GM18858 (cell line): Measurements from ENCODE around the gene SCP2.

Experiments
- ATAC-seq: cut with Tn5 transposase; IDR thresholded peaks from one replicate; pipeline ENCODE4 v1.9.1; 2021; ENCODE audit not compliant: unreplicated experiment

SCP2 gene

GRCh38 chr1:53031732-53032131, 104.7 kb downstream of the SCP2 start:
- ATAC-seq: no peak

DNA sequence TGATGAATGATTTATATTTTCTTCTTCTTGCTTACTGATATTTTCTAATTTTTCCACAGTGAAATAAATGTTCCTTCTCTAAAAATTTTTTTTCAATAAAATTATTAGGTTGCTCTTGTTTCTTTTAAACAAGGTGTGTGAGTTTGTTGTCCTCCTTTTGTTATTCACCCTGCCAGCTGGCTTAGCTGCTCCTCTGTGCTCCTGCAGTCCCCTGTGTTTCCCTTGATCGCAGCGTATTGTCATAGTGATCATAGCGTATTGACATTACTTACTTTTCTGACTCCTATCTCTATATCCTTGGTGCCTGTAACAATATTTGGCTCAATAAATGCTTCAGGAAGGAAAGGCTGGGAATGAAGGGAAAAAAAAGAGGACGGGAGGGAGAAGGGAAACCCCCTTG, 110.1 kb downstream of the SCP2 start:
- ATAC-seq: no peak

DNA sequence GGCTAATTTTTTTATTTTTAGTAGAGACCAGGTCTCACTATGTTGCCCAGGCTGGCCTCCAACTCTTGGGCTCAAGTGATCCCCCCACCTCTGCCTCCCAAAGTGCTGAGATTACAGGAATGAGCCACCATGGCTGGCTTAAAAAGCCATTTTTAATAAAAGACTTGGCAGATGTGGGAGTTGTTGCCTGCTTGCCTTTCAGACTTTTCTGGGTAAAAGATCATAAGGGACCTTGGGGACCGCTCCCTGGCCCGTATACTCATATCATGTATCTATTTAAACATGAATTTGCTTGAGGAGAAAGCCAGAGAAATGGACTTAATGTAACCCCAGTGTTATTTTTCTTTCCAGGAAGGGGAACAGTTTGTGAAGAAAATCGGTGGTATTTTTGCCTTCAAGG, 111.5 kb downstream of the SCP2 start:
- no peak for ATAC-seq

DNA sequence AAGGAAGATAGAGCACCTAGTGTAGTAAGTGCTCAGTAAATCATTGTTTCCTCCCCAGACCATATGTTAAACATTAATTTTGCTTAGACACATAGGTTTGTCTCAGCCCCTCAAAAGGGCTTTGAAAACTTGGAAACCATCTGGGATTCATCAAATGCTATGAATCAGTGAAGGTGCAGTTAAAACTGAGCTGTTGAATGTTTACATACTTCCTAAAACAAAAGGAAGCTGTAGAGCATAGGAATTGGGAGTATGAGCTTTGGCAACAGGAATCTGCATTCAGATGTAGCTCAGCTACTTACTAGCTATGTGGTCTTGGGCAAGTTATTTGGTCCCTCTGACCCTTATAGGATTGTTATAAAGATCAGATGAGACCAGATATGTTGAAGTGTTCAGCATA, 116.2 kb downstream of the SCP2 start:
- ATAC-seq: no peak

GRCh38 chr1:53044926-53045325, 117.8 kb downstream of the SCP2 start:
- no peak for ATAC-seq

DNA sequence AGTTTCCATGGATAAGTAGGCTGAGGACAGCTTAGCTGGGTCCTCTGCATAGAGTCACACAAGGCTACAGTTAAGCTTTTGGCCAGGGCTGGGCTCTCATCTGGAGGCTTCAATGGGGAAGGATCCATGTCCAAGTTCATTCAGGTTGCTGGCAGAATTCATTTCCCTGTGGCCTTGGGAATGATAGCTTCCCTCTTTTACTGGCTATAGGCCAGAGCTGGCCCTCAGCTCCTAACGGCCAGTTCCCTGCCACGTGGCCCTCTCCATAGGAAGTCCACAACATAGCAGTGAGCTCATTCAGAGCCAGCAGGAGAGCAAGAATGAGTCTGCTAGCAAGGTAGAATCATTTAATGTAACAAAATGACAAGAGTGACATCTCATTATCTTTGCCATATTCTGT, 119.9 kb downstream of the SCP2 start:
- ATAC-seq: no peak

- no peak for ATAC-seq
Measured at GRCh38 chr1:53047737-53048736, 121.0 kb downstream of the SCP2 start.

- no peak for ATAC-seq
Measured at GRCh38 chr1:53048960-53049573, 122.0 kb downstream of the SCP2 start.

DNA sequence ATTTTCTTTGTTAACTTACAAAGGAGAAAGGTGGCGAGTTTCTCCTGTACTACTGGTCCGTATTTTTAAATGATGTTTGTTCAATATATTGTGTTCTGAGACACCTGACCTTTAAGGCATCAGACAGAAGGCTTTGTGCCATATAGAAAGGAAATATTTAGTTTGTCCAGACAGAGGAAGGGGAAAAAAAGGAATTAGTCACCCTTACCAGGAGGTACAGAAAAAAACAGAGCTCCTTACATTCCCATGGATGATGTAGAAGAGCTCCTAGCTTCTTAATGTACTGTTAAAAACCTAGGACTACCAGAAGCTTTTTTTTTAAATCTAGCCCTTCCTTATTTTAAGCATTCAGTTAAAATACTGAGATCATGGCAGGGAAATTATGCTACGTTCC, 122.5 kb downstream of the SCP2 start:
- ATAC-seq: no peak

GRCh38 chr1:53050310-53050709, 123.2 kb downstream of the SCP2 start:
- no peak for ATAC-seq

- no peak for ATAC-seq
Measured at GRCh38 chr1:53051676-53052075, 124.6 kb downstream of the SCP2 start.

GRCh38 chr1:53057127-53057526, 130.1 kb downstream of the SCP2 start:
- ATAC-seq: no peak

GRCh38 chr1:53060579-53060978, 133.5 kb downstream of the SCP2 start:
- ATAC-seq: no peak

DNA sequence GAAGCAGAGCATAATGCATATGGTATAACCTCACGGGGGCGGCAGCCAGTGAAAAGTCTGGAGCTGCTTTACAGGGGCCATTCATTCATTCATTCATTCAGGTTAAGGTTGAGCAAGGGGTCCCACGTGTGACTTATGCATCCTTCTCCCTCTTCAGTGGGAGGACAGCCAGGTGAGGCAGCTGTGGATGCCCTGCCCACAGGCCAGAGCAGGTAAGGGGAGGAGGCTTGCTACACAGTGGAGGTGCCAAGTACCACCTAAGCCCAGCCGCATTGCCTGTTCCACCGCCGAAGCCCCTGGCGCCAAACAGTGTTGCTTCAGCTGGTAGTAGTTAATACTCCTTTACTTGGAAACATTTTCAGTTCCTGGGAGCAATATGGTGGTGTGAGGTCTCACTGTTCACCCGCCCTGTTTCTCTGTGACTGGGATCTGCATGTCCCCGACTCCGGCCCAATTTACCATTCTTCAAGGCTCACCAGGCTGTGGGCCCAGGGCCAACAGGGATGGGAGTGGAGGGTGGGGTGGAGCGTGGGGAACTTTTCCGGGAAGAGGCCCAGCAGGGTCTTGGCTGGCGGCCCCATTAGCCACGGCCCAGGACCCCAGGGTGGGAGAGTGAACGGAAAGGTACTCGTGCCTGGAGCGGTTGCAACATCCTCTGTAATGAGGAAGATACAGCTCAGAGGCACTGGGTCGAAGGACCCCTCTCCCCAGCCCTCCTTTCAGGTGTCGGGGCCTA, 134.2 kb downstream of the SCP2 start:
- no peak for ATAC-seq

DNA sequence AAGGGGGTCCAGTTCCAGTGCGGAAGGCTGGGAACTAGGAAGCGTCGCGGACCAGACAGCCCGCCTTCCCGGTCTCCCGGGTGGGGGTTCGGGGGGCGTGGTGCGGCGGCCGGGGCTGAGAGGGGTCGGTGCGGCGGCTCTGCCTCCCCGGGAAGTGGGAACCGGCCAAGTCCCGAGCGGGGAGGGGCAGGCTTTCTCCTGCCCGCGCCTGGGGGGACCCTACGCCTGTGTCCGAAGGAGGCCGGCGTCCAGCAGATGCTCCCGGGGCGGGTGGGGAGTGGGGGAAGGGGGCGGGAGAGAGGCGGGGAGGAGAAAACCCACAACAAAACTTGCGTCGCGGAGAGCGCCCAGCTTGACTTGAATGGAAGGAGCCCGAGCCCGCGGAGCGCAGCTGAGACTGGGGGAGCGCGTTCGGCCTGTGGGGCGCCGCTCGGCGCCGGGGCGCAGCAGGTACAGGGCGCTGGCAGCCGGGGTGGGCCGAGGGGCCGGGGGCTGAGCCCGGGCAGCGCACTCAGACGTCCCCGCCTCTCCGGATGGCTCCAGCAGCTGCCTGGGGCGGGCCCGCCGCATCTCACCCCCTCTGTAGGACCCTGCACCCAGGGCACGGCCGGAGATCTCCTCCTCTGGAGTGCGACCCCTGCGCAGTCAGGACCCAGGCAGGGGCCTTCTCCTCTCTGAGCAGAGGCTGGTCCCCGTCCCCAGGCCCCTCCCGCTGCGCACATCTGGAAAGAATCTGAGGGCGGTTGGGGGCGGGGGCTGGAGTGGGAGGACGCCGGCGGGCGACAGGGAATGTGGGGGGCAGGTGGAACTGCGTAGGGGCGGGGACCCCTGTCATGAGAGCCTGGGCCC, 135.0 kb downstream of the SCP2 start, which contains the start of gene PODN:
Gene PODN, plus strand, starts transcription at position 355 of the 849 bp plus-strand sequence. CDS start 7,643 bp downstream, outside the sequence.
- no peak for ATAC-seq

- no peak for ATAC-seq
Measured at GRCh38 chr1:53062708-53063591, 135.9 kb downstream of the SCP2 start.

GRCh38 chr1:53063744-53064515, 136.9 kb downstream of the SCP2 start:
- no peak for ATAC-seq

DNA sequence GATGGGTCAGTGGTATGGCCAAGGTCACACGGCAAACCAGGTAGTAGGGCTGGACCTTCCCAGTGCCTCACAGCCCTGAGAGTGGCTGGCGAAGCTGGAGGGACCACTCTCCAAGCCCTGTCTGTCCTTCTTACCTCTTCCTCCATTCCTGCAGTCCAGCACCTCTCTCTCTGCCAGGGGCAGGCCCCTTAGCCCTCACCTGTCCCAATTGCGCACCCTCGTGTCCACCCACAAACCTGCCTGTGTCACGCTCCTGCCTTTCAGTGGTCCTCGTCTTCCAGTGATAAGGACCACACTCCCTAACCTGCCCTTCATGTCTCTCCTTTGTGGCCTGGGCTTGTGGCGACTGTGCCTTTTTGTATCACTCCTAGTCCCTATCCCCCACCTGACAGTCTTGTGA, 138.3 kb downstream of the SCP2 start:
- no peak for ATAC-seq

DNA sequence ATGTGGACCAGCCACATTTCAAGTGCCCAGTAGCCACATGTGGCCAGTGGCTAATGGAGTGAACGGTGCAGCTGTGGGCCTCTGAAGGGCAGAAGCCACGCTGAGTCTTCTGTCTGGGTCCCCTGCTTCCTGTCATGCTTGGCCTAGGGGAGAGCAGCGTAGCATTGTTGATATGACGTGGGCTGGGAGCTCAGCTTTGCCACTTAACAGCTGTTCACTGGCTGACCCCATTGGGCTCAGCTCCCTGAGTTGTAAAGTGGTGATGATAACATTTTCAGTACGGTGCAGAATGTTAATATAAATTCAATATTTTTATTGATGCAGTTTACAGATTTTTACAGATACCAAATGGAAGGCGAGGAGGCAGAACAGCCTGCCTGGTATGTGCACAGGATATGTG, 139.4 kb downstream of the SCP2 start:
- no peak for ATAC-seq
